ENCODE measurements around the gene TMEM240. TPM values are rescaled to one million over a fixed set of nuclear protein-coding genes. Genes with fewer than 3 reads are reported as not detected.
A peak's percentile ranks its signal among the peaks of the same experiment; 100 is the strongest.

The TMEM240 gene
- total and polyA plus RNA-seq, 10 of the 15 experiments (the other 5 are each of a cell fraction or from before 2014, with no cell fraction given), result 0.17 to 0.49 TPM; not detected in 8

GRCh38 chr1:1573843-1574720 is 33.7 kb upstream of the TMEM240 start:
- 2% methylated on average over 78 of the region's 96 CpGs for WGBS (ENCODE audit: insufficient coverage, insufficient replicate concordance, low lambda C conversion rate, missing lambda C conversion rate)
- CTCF ChIA-PET, result no interaction called here
- TF ChIP-seq RAD21 (IDR thresholded peaks at IDR 0.05; ENCODE audit: insufficient read depth, low read depth, low read length) (peak; percentile 23; the same call in 1 of the 2 replicates), ZNF384 (IDR thresholded peaks at IDR 0.05; ENCODE audit: borderline replicate concordance, low read depth, low read length) (peak; percentile 63), IKZF2 (IDR thresholded peaks at IDR 0.05) (peak in 1 of 2 experiments; percentile 10; a peak in 1 of 4 replicates), SIN3A (IDR thresholded peaks at IDR 0.05; ENCODE audit: low read depth, low read length) (no peak), MTA3 (IDR thresholded peaks at IDR 0.05; ENCODE audit: borderline replicate concordance, low read length) (no peak), JUNB (IDR thresholded peaks at IDR 0.05) (no peak), TCF7 (IDR thresholded peaks at IDR 0.05; ENCODE audit: borderline replicate concordance) (no peak), HSF1 (IDR thresholded peaks at IDR 0.05; ENCODE audit: low read depth, low read length) (no peak), YY1 (IDR thresholded peaks at IDR 0.05; ENCODE audit: low read depth, low read length) (peak; percentile 98), FOXM1 (IDR thresholded peaks at IDR 0.05; ENCODE audit: low read depth, low read length) (no peak), PAX5 (IDR thresholded peaks at IDR 0.05; ENCODE audit: borderline replicate concordance, low read depth, low read length) (peak; percentile 32; the same call in 1 of the 2 replicates), ATF7 (IDR thresholded peaks at IDR 0.05; ENCODE audit: low read depth) (no peak), CTCF (IDR thresholded peaks at IDR 0.05 in 2 of 3, conservative IDR thresholded peaks at IDR 0.05 in 1 of 3; ENCODE audit: control insufficient read depth in 2 of 3, extremely low read depth in 1 of 3, insufficient read depth in 1 of 3, low read depth in 3 of 3, low read length in 3 of 3) (peak in 1 of 3 experiments; percentile 8; a peak in 1 of 6 replicates), CEBPZ (IDR thresholded peaks at IDR 0.05; ENCODE audit: low read depth, low read length) (no peak), EP300 (IDR thresholded peaks at IDR 0.05; ENCODE audit: borderline replicate concordance in 1 of 2, control insufficient read depth in 1 of 2, low read depth in 2 of 2, low read length in 2 of 2) (no peak), MXI1 (IDR thresholded peaks at IDR 0.05; ENCODE audit: low read depth, low read length) (peak; percentile 53)

More at GRCh38 chr1:1573843-1574720, 33.7 kb upstream of the TMEM240 start:
- ChIA-PET POLR2A (no interaction called here), RAD21 (ENCODE audit: unreplicated experiment) (no interaction called here), SMC1A (ENCODE audit: uncharacterized antibody, unreplicated experiment) (no interaction called here)
- peak overlapping the region; percentile 65 for H2AFZ ChIP-seq (ENCODE audit: control insufficient read depth, low read depth, low read length)
- peak overlapping the region; percentile 94 for H3K9ac ChIP-seq (ENCODE audit: control insufficient read depth, insufficient read depth, low read length)
- no TSS peak for BruUV-seq (replicated peaks)
- H3K27me3 ChIP-seq (replicated peaks in 1 of 2; ENCODE audit: control insufficient read depth in 2 of 2, insufficient read depth in 2 of 2, low read length in 1 of 2), result no peaks in the 10 kb centered on the region
- ATAC-seq (peak; percentile 81), DNase-seq (ENCODE audit: low read depth, low spot score) (no peak), FAIRE-seq (peak; percentile 38)
- H3K4me3 ChIP-seq, result peak overlapping the region; percentile 98
- no peaks in the 10 kb centered on the region for H3K9me3 ChIP-seq (replicated peaks; ENCODE audit: control insufficient read depth, insufficient read depth, low read length)
- H3K79me2 ChIP-seq (ENCODE audit: control insufficient read depth, insufficient read depth, low read length), result peaks cover 54% of the 10 kb centered on the region
- intact Hi-C loops (cut with micrococcal nuclease; ENCODE audit: unreplicated experiment), result loop anchor here (5.0 kb wide), 1 partner anchor 43 kb away; the partner anchor contains the start of gene MIB2
- in situ Hi-C loops (cut with MboI), result no loop called here
- H3K27ac ChIP-seq (ENCODE audit: control insufficient read depth, insufficient read depth), result peak overlapping the region; percentile 82
- no peaks in the 10 kb centered on the region for H3K4me1 ChIP-seq (ENCODE audit: control insufficient read depth, insufficient read depth, low read length)
- peaks cover 2 to 11% of the 10 kb centered on the region in 2 experiments; a peak in 3 of 4 replicates for H3K36me3 ChIP-seq (ENCODE audit: control insufficient read depth in 2 of 2, insufficient read depth in 2 of 2, low read length in 1 of 2)
- H4K20me1 ChIP-seq (ENCODE audit: control insufficient read depth, insufficient read depth), result peaks cover 8% of the 10 kb centered on the region; the same call in 1 of the 2 replicates
- peak overlapping the region; percentile 92 for H3K4me2 ChIP-seq (ENCODE audit: control insufficient read depth, insufficient read depth)

All from GM12878 (cell line).